ENCODE data around the gene SLC31A2. TPM values are rescaled to one million over a fixed set of nuclear protein-coding genes. Genes with fewer than 3 reads are reported as not detected.

Gene SLC31A2
- total RNA-seq, 1 donor from 2014 or later, result 7.2 TPM

DNA sequence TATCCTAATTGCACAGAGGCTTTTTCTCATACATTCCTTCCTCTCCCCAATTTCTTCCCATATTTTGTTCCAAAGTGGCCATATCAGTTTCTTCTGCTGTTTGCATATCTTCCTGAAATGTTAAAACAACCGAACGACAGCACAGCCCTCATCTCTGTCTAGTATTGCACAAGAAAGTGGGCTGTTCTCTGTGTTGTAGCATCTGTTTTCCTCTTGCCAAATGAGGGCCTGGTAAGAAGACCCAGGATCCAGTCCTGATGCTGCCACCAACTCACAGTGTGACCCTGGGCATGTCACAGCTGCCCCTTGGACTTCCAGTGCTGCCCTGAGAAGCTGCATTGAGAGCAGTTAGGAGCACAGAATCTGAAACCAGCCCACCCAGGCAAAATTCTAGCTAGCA lies 4.1 kb downstream of the SLC31A2 start:
- Histone ChIP-seq H3K4me3 (no peak overlapping the region), H3K27ac (no peak overlapping the region)
- intact Hi-C loops (cut with DNase I), result no loop called here

GRCh38 chr9:113155911-113156588 lies 5.2 kb downstream of the SLC31A2 start:
- Histone ChIP-seq H3K27me3 (no peaks in the 10 kb centered on the region), H3K36me3 (peaks cover 7 to 33% of the 10 kb centered on the region in 2 donors), H3K9me3 (no peaks in the 10 kb centered on the region), H3K4me1 (peaks cover 0 to 9% of the 10 kb centered on the region in 2 donors), H3K27ac (no peak overlapping the region), H3K4me3 (no peak overlapping the region)
- no peak for TF ChIP-seq CTCF (IDR thresholded peaks at IDR 0.05)
- intact Hi-C loops (cut with DNase I), result no loop called here
- DNase-seq (ENCODE audit: low spot score in 2 of 2), result no peak

More for the DNA sequence above, 4.1 kb downstream of the SLC31A2 start:
- TF ChIP-seq CTCF (IDR thresholded peaks at IDR 0.05), result no peak
- Histone ChIP-seq H3K27me3 (no peaks in the 10 kb centered on the region), H3K36me3 (peaks cover 7 to 29% of the 10 kb centered on the region in 2 donors), H3K9me3 (no peaks in the 10 kb centered on the region), H3K4me1 (peaks cover 0 to 9% of the 10 kb centered on the region in 2 donors)
- DNase-seq (ENCODE audit: low spot score in 2 of 2), result no peak

GRCh38 chr9:113156880-113157279 lies 6.1 kb downstream of the SLC31A2 start:
- peaks cover 0 to 9% of the 10 kb centered on the region in 2 donors for H3K4me1 ChIP-seq
- no peak overlapping the region for H3K27ac ChIP-seq
- intact Hi-C loops (cut with DNase I), result no loop called here

GRCh38 chr9:113158446-113158845 lies 7.6 kb downstream of the SLC31A2 start:
- TF ChIP-seq CTCF (IDR thresholded peaks at IDR 0.05), result no peak
- Histone ChIP-seq H3K36me3 (peaks cover 24 to 54% of the 10 kb centered on the region in 2 donors), H3K27ac (no peak overlapping the region), H3K27me3 (no peaks in the 10 kb centered on the region), H3K4me1 (no peaks in the 10 kb centered on the region), H3K9me3 (no peaks in the 10 kb centered on the region), H3K4me3 (no peak overlapping the region)
- DNase-seq (ENCODE audit: low spot score in 2 of 2), result peak in 1 of 2 donors; percentile 37
- intact Hi-C loops (cut with DNase I), result no loop called here

More at GRCh38 chr9:113156880-113157279, 6.1 kb downstream of the SLC31A2 start:
- Histone ChIP-seq H3K36me3 (peaks cover 14 to 41% of the 10 kb centered on the region in 2 donors), H3K9me3 (no peaks in the 10 kb centered on the region), H3K27me3 (no peaks in the 10 kb centered on the region), H3K4me3 (no peak overlapping the region)
- DNase-seq (ENCODE audit: low spot score in 2 of 2), result no peak
- TF ChIP-seq CTCF (IDR thresholded peaks at IDR 0.05), result no peak

GRCh38 chr9:113160571-113160970 lies 9.8 kb downstream of the SLC31A2 start:
- H3K9me3 ChIP-seq, result no peaks in the 10 kb centered on the region
- no peak overlapping the region for H3K4me3 ChIP-seq
- TF ChIP-seq CTCF (IDR thresholded peaks at IDR 0.05), result no peak
- H3K4me1 ChIP-seq, result no peaks in the 10 kb centered on the region
- H3K27me3 ChIP-seq, result no peaks in the 10 kb centered on the region
- H3K36me3 ChIP-seq, result peaks cover 27 to 75% of the 10 kb centered on the region in 2 donors
- intact Hi-C loops (cut with DNase I), result no loop called here
- no peak for DNase-seq (ENCODE audit: low spot score in 2 of 2)
- no peak overlapping the region for H3K27ac ChIP-seq

All from ascending aorta (tissue), 2 donors.